ENCODE data around the gene MAD1L1. TPM values are rescaled to one million over a fixed set of nuclear protein-coding genes. Genes with fewer than 3 reads are reported as not detected.

MAD1L1 gene
- total RNA-seq, 1 experiment from 2014 or later: 50.8 TPM

DNA sequence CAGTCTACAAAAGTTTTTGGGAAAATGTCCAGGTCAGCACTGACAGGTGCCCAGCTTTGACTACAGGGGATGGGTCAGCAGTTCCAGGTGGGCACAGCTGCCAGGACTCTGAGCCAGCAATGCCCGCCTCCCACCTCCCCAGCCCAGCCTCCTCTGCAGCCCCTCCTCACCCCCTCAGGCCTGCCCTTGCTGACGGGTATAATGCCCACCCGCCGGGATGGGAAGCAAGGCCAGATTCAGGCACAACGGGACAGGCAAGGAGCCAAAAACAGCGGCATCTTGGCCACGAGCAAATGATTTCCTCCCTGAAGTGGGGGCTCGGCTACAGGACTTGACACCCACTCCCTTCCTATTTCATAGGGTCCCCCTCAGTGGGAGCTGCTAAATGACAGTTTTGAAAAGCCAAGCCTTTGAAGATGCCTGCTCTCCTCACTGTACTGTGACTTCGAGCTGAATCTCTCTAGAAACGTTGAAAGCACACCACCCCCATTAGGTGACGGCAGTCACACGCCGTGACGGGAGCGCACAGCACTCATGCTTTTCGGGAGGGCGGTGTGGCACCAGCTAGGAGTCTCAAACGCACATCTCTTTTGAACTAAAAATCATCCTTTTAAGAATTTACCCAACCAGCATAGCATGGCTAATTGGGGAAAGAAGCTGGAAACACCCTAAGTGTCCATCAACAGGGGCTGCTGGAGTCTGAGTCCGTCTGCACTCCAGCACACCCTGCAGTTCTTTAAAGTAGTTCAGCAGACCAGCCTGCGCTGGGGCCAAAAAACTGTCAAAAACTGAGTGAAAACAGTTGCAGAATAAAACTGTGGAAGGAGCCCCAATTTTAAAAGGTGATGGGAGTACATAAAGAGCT is 29.6 kb downstream of the MAD1L1 start:
- Histone ChIP-seq H2AFZ (no peak overlapping the region), H4K20me1 (ENCODE audit: insufficient read depth) (0 out of 2 replicates have a peak, but pooled peaks cover 5% of the 10 kb centered on the region), H3K4me1 (replicated peaks; ENCODE audit: insufficient read depth) (no peaks in the 10 kb centered on the region), H3K79me2 (ENCODE audit: low read depth) (no peaks in the 10 kb centered on the region), H3K27ac (no peak overlapping the region), H3K9me2 (ENCODE audit: insufficient read depth) (no peaks in the 10 kb centered on the region), H3F3A (ENCODE audit: insufficient read depth, low read depth) (no peaks in the 10 kb centered on the region), H3K9me3 (ENCODE audit: insufficient read depth, low read depth) (no peaks in the 10 kb centered on the region), H3K4me2 (no peak overlapping the region), H3K36me3 (ENCODE audit: low read depth) (0 out of 2 replicates have a peak, but pooled peaks cover 3% of the 10 kb centered on the region), H3K4me3 (no peak overlapping the region), H3K27me3 (ENCODE audit: insufficient read depth, low read depth) (no peaks in the 10 kb centered on the region)
- ChIA-PET CTCF (interaction anchor here (0.6 to 0.7 kb wide), 2 partner anchors 21 to 271 kb away, joined by 3 to 4 read pairs; no protein-coding TSS in a partner anchor), POLR2A (ENCODE audit: unreplicated experiment) (no interaction called here)
- intact Hi-C loops (cut with micrococcal nuclease; ENCODE audit: unreplicated experiment): loop anchor here (10.0 kb wide), 1 partner anchor 538 kb away; no protein-coding TSS in a partner anchor
- TF ChIP-seq EZH2 (IDR thresholded peaks at IDR 0.05; ENCODE audit: low read depth): no peak
- TF ChIP-seq, protein P1, sequence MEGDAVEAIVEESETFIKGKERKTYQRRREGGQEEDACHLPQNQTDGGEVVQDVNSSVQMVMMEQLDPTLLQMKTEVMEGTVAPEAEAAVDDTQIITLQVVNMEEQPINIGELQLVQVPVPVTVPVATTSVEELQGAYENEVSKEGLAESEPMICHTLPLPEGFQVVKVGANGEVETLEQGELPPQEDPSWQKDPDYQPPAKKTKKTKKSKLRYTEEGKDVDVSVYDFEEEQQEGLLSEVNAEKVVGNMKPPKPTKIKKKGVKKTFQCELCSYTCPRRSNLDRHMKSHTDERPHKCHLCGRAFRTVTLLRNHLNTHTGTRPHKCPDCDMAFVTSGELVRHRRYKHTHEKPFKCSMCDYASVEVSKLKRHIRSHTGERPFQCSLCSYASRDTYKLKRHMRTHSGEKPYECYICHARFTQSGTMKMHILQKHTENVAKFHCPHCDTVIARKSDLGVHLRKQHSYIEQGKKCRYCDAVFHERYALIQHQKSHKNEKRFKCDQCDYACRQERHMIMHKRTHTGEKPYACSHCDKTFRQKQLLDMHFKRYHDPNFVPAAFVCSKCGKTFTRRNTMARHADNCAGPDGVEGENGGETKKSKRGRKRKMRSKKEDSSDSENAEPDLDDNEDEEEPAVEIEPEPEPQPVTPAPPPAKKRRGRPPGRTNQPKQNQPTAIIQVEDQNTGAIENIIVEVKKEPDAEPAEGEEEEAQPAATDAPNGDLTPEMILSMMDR (conservative IDR thresholded peaks at IDR 0.05): no peak
- no TSS peak for BruUV-seq (replicated peaks)
- no peak for DNase-seq

DNA sequence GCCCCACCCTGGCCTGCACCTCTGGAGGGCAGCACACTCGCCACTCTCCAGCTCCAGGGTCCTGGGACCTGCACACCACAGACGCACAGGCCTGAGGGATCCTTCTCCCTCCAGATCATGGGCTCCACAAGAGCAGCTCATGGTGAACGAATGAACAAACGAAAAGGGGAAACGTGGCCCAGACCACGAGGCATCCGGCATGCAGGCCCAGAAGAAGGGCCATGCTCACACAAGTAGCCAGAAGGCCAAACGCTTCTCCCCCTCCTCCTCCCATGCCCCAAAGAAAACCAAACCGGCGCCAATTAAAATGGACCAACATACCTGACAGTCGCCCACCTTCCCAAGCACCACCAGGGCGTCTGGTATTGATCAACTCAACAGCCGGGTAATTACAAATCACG is 30.4 kb downstream of the MAD1L1 start:
- Histone ChIP-seq H3K36me3 (ENCODE audit: low read depth) (peaks cover 6% of the 10 kb centered on the region; the same call in 1 of the 2 replicates), H3K27ac (no peak overlapping the region), H3K4me1 (replicated peaks; ENCODE audit: insufficient read depth) (no peaks in the 10 kb centered on the region), H4K20me1 (ENCODE audit: insufficient read depth) (0 out of 2 replicates have a peak, but pooled peaks cover 5% of the 10 kb centered on the region), H3K4me3 (no peak overlapping the region), H3K9me3 (ENCODE audit: insufficient read depth, low read depth) (no peaks in the 10 kb centered on the region), H3K4me2 (no peak overlapping the region), H3K79me2 (ENCODE audit: low read depth) (no peaks in the 10 kb centered on the region), H2AFZ (no peak overlapping the region), H3K27me3 (ENCODE audit: insufficient read depth, low read depth) (no peaks in the 10 kb centered on the region), H3K9me2 (ENCODE audit: insufficient read depth) (no peaks in the 10 kb centered on the region), H3F3A (ENCODE audit: insufficient read depth, low read depth) (no peaks in the 10 kb centered on the region)
- DNase-seq: no peak
- BruUV-seq (replicated peaks): no TSS peak
- intact Hi-C loops (cut with micrococcal nuclease; ENCODE audit: unreplicated experiment): loop anchor here (10.0 kb wide), 1 partner anchor 538 kb away; no protein-coding TSS in a partner anchor
- ChIA-PET POLR2A (ENCODE audit: unreplicated experiment) (interaction anchor here (0.7 kb wide), 1 partner anchor 145 kb away, joined by 4 read pairs; no protein-coding TSS in a partner anchor), CTCF (no interaction called here)
- TF ChIP-seq, protein P1 (conservative IDR thresholded peaks at IDR 0.05): no peak
- no peak for TF ChIP-seq EZH2 (IDR thresholded peaks at IDR 0.05; ENCODE audit: low read depth)

DNA sequence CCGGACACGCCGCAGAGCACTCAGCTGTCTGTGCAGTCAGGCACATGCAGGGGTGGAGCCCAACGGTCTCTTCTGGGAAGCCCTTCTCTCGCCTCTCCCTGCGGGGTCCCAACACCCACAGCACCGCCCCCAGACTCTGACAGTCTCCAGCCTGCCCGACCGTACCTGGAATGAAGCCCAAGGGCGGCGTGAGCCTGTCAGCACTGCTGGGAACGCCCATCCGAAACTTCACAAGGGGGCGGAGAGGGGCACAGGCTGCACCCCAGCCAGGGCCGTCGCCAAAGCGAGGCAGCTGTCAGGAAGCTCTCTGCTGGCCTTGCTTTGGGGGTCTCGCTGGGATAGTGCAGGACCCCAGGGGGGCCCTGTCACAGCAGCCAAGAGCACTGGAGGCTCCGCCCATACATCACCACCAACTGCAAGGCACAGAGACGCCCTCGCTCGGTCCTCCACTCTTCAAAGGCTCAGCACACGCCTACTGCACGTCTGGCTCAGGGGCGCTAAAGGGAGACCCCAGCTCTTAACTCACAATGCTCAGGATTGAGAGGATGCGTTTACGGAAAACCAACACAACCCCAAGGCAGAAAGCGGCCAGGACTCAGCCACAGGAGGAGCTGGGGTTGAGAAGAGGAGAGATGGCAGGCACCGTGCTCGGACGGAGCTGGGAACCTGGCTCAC is 30.9 kb downstream of the MAD1L1 start:
- BruUV-seq (replicated peaks): no TSS peak
- Histone ChIP-seq H3K27ac (no peak overlapping the region), H3F3A (ENCODE audit: insufficient read depth, low read depth) (no peaks in the 10 kb centered on the region), H4K20me1 (ENCODE audit: insufficient read depth) (0 out of 2 replicates have a peak, but pooled peaks cover 5% of the 10 kb centered on the region), H3K27me3 (ENCODE audit: insufficient read depth, low read depth) (no peaks in the 10 kb centered on the region), H3K4me3 (no peak overlapping the region), H3K4me1 (replicated peaks; ENCODE audit: insufficient read depth) (no peaks in the 10 kb centered on the region), H2AFZ (no peak overlapping the region), H3K9me2 (ENCODE audit: insufficient read depth) (no peaks in the 10 kb centered on the region), H3K9me3 (ENCODE audit: insufficient read depth, low read depth) (no peaks in the 10 kb centered on the region), H3K36me3 (ENCODE audit: low read depth) (peaks cover 7% of the 10 kb centered on the region; the same call in 1 of the 2 replicates), H3K79me2 (ENCODE audit: low read depth) (no peaks in the 10 kb centered on the region), H3K4me2 (no peak overlapping the region)
- DNase-seq: no peak
- TF ChIP-seq EZH2 (IDR thresholded peaks at IDR 0.05; ENCODE audit: low read depth): no peak
- TF ChIP-seq, protein P1 (conservative IDR thresholded peaks at IDR 0.05): no peak
- POLR2A ChIA-PET (ENCODE audit: unreplicated experiment): interaction anchor here (0.7 kb wide), 1 partner anchor 146 kb away, joined by 4 read pairs; no protein-coding TSS in a partner anchor
- CTCF ChIA-PET: no interaction called here
- intact Hi-C loops (cut with micrococcal nuclease; ENCODE audit: unreplicated experiment): loop anchor here (10.0 kb wide), 1 partner anchor 537 kb away; no protein-coding TSS in a partner anchor

Data from PC-9 (cell line).